ENCODE results near the gene CD28. TPM values are rescaled to one million over a fixed set of nuclear protein-coding genes. Genes with fewer than 3 reads are reported as not detected.

Gene CD28
- total and polyA plus RNA-seq, 7 donors: 0.01 to 0.71 (median 0.17) TPM

- no peak for TF ChIP-seq CTCF (IDR thresholded peaks at IDR 0.05)
- intact Hi-C loops (cut with DNase I): no loop called here
- H3K36me3 ChIP-seq (ENCODE audit: insufficient read depth in 1 of 2, low read depth in 1 of 2): no peaks in the 10 kb centered on the region
- no peaks in the 10 kb centered on the region for H3K9me3 ChIP-seq
- ATAC-seq (no peak), DNase-seq (no peak)
- H3K27me3 ChIP-seq (ENCODE audit: insufficient read depth in 3 of 3, low read length in 2 of 3): no peaks in the 10 kb centered on the region
- no peak overlapping the region for H3K27ac ChIP-seq
- no peaks in the 10 kb centered on the region for H3K4me1 ChIP-seq
- H3K4me3 ChIP-seq: no peak overlapping the region
Measured at GRCh38 chr2:203670939-203671338, 35.5 kb upstream of the CD28 start.

- 99 to 100% (median 100%) methylated on average over 1 of the region's 1 CpG for WGBS, 3 donors
- Histone ChIP-seq H3K27me3 (ENCODE audit: insufficient read depth in 3 of 3, low read length in 2 of 3) (no peaks in the 10 kb centered on the region), H3K36me3 (ENCODE audit: insufficient read depth in 1 of 2, low read depth in 1 of 2) (no peaks in the 10 kb centered on the region), H3K4me3 (no peak overlapping the region), H3K27ac (no peak overlapping the region), H3K4me1 (no peaks in the 10 kb centered on the region), H3K9me3 (no peaks in the 10 kb centered on the region)
- no peak for TF ChIP-seq CTCF (IDR thresholded peaks at IDR 0.05)
- DNase-seq: no peak
- ATAC-seq: no peak
- intact Hi-C loops (cut with DNase I): no loop called here
Measured at GRCh38 chr2:203671876-203672275, 34.6 kb upstream of the CD28 start.

- DNase-seq: no peak
- TF ChIP-seq CTCF (IDR thresholded peaks at IDR 0.05): no peak
- 84 to 86% (median 84%) methylated on average over 3 of the region's 3 CpGs for WGBS, 3 donors
Measured at GRCh38 chr2:203672856-203673255, 33.6 kb upstream of the CD28 start.

GRCh38 chr2:203673933-203674332 lies 32.5 kb upstream of the CD28 start:
- peak overlapping the region; percentile 10 for H3K27ac ChIP-seq
- WGBS, 3 donors: 70 to 87% (median 77%) methylated on average over 1 of the region's 1 CpG
- ATAC-seq: peak in 3 of 4 donors; percentile 62 to 85 (median 71)

More at GRCh38 chr2:203672856-203673255, 33.6 kb upstream of the CD28 start:
- H3K4me3 ChIP-seq: no peak overlapping the region
- no peaks in the 10 kb centered on the region for H3K27me3 ChIP-seq (ENCODE audit: insufficient read depth in 3 of 3, low read length in 2 of 3)
- no peaks in the 10 kb centered on the region for H3K4me1 ChIP-seq
- H3K27ac ChIP-seq: no peak overlapping the region
- no peaks in the 10 kb centered on the region for H3K9me3 ChIP-seq
- H3K36me3 ChIP-seq (ENCODE audit: insufficient read depth in 1 of 2, low read depth in 1 of 2): no peaks in the 10 kb centered on the region
- intact Hi-C loops (cut with DNase I): no loop called here
- ATAC-seq: no peak

More at GRCh38 chr2:203673933-203674332, 32.5 kb upstream of the CD28 start:
- no peak for TF ChIP-seq CTCF (IDR thresholded peaks at IDR 0.05)
- H3K9me3 ChIP-seq: no peaks in the 10 kb centered on the region
- intact Hi-C loops (cut with DNase I): no loop called here
- peak in 1 of 2 donors; percentile 57 for DNase-seq
- H3K27me3 ChIP-seq (ENCODE audit: insufficient read depth in 3 of 3, low read length in 2 of 3): no peaks in the 10 kb centered on the region
- H3K4me1 ChIP-seq: no peaks in the 10 kb centered on the region
- no peaks in the 10 kb centered on the region for H3K36me3 ChIP-seq (ENCODE audit: insufficient read depth in 1 of 2, low read depth in 1 of 2)
- H3K4me3 ChIP-seq: no peak overlapping the region

Measured in psoas muscle (tissue), 8 donors.